ENCODE data around the gene FAT4.

Gene FAT4, protein sequence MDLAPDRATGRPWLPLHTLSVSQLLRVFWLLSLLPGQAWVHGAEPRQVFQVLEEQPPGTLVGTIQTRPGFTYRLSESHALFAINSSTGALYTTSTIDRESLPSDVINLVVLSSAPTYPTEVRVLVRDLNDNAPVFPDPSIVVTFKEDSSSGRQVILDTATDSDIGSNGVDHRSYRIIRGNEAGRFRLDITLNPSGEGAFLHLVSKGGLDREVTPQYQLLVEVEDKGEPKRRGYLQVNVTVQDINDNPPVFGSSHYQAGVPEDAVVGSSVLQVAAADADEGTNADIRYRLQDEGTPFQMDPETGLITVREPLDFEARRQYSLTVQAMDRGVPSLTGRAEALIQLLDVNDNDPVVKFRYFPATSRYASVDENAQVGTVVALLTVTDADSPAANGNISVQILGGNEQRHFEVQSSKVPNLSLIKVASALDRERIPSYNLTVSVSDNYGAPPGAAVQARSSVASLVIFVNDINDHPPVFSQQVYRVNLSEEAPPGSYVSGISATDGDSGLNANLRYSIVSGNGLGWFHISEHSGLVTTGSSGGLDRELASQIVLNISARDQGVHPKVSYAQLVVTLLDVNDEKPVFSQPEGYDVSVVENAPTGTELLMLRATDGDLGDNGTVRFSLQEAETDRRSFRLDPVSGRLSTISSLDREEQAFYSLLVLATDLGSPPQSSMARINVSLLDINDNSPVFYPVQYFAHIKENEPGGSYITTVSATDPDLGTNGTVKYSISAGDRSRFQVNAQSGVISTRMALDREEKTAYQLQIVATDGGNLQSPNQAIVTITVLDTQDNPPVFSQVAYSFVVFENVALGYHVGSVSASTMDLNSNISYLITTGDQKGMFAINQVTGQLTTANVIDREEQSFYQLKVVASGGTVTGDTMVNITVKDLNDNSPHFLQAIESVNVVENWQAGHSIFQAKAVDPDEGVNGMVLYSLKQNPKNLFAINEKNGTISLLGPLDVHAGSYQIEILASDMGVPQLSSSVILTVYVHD (N-terminal part only)

DNA sequence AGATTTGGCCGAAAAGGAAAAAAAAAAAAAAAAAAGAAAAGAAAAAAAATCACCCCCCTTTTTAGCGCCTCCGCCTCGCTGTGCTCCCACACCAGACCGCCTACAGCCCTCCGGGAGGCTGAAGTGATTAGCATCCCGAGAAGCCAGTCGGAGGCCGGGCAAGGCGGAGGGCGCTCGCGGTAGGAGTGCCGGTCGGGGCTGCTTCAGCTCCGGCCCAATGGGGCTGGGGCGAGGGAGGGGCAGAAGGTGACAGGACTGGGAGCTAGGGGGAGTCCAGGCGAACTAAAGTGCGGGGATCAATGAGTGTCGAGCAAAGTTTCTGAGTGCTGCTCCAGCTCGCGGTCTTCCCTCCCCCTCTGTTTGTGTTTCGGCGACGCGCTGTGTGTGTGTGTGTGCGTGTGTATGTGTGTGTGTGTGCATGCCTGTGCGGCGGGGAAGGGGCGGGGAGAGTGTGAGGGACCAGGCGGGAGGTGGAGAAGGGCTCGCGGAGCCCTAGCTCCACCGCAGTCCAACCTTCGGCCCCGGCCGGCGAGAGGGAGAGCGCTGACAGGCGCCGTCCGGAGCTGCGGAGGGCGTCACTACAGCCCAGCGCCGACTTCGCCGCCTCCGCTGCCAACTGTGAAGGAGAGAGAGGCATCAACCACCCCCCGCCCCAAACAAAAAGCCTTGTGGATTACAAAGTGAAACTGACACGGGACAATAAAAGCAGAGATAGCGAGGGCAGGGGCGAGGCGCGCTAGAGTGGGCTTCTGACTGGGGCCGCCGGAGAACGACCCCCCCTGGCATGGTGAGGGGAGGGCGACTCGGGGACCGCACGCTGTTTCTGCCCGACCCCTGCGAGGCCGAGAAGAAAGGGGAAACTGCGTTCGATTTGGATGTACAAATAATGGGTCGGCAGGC lies at the start of gene FAT4:
FAT4 (plus strand) TSS at position 280 of the 900 bp plus-strand sequence. CDS start 1,457 bp downstream, outside the sequence.
- DNase-seq (ENCODE audit: low read depth) = no peak

DNA sequence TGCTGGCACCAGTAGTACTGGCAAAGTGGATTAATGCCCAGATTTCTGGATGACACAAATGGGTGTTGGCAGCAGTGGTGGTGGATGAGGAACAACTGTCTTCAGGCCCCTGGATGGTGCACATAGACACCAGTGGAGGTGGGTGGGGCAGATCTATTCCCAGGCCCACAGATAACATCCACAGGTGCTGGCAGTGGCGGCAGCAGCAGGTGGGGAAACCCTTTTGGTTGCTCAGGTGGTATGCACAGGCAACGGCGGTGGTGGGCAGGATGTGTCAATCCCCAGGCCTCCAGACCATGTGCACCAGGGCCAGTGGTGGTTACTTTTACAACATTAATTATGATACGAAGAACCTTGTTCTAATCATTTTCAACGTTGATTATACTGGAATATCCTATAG lies 48.9 kb upstream of the FAT4 start:
- DNase-seq (ENCODE audit: low read depth) = no peak

DNA sequence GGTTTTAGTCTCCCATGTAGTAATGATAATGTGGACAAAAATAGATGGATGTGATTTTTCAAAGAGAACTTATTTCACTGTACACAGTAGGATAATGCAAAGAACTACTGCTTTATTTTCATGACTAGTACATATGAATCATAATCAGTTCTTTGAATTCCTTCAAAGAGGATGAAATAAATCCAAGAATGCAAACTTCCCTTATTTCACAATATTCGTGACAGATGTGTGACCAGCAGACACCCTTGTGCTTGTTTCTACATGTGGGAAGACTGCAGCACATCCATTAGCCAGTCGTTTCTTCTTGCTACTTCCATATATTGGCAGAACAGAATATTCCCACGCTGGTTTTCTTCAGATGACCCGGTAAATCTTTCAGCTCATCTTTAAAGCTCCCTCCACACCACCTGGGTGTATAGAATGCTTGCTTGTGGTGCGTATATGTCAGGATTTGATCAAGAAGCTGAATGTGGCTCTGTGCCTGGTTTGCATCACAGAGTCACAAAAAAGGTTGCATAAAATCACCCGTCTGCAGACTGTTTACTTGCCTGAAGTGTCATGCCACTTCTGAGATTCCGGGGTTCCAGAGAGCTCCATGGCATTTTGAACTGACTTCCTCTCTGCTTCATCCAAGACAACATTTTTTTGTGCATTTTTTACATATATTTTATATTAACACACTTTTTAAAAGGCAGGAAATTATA lies 47.7 kb upstream of the FAT4 start:
- DNase-seq (ENCODE audit: low read depth) = no peak

DNA sequence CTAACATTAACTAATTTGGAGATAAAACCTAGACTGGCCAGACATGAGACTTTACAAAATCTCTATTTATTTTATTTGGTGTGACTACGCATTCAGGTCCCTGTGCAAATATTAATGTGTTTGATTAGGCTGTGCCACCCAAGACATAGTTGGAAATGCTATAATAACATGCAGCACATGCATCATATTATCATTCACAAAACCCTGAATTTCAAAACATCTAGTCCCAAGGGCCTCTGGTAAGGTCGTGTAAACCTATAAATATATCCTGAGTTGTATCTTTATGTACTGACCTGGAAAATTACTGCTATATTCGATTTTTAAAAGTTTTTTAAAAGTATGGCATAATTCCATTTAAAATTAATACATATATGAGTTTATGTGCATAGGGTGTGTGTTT lies 47.1 kb upstream of the FAT4 start:
- DNase-seq (ENCODE audit: low read depth) = no peak

DNA sequence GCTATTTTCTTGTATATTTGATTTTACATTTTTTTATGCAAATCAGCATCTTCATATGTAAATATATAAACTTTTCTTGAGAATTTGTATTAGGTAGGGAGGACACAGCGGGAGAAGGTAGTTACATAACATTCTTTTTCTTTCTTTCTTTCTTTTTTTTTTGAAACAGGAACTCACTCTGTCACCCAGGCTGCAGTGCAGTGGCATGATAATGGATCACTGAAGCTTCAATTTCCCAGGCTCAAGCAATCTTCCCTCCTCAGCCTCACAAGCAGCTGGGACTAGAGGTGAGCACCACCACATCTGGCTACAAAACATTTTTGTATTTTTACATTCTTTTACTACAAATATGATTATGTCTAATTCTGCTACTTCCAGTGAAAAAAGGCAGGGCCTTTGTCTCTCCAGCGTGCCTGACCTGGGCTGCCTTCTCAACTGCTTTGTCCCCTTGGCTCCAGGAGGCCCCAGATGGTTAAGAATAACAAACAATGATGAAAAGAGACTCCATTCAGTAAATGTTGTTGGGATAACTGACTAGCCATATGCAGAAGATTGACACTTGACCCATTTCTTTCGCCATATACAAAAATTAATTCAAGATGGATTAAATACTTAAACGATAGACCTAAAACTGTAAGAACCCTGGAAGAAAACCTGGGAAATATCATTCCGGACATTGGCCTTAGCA lies 46.5 kb upstream of the FAT4 start:
- DNase-seq (ENCODE audit: low read depth) = no peak

DNA sequence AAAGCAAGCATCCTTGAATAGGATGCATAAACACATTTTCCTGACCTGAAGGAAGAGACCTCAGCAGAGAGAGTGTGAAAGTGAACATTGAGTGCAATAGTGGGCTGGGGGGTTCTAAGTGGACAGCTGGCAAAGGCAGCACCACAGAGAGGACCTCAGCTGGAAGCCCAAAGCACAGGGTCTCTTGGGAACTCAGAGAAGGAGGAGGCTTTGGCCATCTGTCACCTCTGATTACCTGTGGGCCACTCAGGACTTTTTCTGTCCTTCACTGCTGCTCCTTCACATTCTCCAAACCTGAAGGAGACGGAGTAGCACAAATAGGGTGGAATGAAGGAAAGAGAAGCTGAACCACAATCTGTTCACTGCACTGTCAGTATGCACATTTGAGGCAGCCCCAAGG lies 37.9 kb upstream of the FAT4 start:
- DNase-seq (ENCODE audit: low read depth) = no peak

DNA sequence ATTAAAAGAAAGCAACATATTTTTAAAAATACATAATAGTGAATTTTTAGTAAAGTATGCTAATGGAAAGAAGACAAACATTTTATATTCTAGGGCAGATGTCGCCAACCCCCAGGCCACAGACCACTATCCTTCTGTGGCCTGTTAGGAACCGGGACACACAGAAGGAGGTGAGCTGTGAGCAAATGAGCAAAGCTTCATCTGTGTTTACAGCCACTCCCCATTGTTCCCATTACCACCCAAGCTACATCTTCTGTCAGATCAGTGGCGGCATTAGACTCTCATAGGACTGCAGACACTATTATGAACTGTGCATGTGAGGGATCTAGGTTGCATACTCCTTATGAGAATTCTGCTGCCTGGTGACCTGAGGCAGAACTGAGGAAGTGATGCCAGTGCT lies 37.0 kb upstream of the FAT4 start:
- DNase-seq (ENCODE audit: low read depth) = no peak

DNA sequence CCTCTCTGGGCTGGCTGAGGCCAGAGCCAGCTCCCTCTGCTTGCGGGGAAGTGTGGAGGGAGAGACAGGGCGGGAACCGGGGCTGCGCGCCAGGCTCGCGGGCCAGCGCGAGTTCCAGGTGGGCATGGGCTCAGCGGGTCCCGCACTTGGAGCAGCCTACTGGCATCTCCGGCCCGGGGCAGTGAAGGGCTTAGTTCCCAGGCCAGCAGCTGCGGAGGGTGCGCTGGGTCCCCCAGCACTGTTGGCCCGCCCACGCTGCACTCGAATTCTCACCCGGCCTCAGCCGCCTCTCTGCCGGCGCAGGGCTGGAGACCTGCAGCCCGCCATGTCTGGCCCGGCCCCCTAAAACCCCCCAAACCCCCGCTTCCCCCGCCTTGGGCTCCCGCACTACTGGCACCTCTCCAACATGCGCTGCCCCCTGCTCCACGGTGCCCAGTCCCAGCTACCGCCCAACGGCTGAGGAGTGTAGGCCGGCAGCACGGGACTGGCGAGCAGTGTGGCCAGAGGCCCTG lies 33.8 kb upstream of the FAT4 start:
- DNase-seq (ENCODE audit: low read depth) = no peak

DNA sequence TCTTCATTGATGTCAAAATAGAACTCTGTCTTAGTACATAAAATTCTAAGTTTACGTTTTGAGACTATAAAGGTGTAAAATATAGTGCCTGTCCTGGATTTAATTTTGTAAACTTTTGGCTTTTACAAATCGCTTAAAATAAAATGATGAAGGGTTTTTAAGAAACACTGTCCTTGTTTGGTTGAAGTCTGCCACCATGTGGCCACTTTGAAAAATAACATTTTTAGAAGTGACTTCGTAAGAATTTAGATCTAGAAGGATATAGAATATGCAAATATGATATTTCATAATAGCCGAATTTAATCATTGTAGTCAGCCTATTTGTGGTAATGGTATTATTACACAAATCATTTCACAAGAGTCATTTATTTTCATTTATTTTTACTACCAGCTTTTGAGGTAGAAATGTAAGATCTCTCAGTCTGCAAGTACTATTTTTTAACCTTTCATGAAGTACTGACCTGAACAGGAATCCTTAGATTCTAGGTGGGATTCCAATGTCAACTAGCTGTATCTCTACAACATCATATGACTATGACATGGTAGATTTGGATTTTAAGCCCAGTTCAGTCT lies 31.0 kb upstream of the FAT4 start:
- DNase-seq (ENCODE audit: low read depth) = no peak

DNA sequence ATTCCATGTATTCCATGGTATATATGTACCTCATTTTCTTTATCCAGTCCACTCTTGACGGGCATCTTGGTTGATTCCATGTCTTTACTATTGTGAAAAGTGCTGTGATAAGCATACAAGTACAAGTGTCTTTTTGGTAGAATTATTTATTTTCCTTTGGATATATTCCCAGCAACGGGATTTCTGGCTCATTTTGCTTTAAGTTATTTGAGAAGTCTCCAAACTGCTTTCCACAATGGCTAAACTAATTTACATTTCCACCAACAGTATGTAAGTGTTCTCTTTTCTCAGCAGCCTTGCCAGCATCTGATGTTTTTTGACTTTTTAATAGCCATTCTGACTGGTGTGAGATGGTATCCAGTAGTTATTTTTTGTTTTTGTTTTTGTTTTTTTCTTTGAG lies 17.6 kb upstream of the FAT4 start:
- no peak for DNase-seq (ENCODE audit: low read depth)

DNA sequence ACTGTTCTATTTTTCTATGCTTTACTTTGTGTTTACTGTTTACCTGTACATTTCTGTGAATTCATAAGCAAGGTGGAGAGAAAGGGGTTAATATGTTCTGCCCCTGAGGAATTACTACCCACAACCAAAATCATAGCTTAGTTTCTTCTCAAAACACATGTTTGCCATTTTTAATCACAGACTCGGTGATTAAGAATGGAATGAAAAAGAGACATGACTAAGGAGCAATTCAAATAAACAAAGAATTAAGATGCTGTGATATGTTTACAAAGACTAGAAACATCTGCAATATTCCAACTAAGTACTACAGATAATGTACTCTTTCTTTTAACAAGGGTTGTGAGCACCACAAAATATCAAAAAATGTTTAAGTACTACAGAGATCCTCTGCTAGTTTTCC lies 11.7 kb upstream of the FAT4 start:
- no peak for DNase-seq (ENCODE audit: low read depth)

DNA sequence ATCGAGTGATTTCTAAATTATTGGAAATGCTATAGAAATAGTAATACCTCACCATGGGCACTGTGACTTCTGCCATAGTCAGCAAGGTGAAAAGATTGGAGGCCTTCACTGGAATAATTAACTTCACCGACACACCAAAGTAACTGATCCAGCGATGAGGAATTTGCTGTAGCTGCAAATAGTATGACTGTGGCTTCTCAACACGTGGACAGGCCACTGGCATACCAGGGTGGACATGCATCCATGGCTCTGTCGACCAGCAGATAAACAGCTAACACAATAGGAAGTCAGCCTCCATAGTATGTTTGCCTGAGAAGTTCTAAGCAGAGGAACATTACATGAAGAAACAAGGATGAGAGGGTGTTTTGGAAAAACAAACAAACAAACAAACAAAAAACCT lies 10.9 kb upstream of the FAT4 start:
- DNase-seq (ENCODE audit: low read depth) = no peak

DNA sequence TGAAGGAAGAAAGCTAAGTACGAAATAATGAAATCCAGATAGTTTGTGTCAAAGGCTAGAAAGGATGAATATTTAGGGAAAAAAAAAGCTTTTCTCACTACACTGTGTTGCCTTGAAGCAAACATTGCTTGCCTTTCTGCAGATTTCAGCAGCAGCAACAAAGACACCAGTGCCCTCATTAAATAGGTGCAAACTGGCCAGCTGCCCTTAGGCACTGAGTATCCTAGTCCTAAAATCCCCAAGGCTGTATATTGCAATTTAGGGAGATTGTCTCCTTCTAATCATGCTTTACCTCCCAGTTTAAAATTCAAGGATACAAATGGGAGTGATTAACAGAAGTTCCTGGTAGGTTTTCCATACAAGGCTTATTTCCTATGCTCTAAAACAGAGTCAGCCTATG lies 8.6 kb upstream of the FAT4 start:
- no peak for DNase-seq (ENCODE audit: low read depth)

DNA sequence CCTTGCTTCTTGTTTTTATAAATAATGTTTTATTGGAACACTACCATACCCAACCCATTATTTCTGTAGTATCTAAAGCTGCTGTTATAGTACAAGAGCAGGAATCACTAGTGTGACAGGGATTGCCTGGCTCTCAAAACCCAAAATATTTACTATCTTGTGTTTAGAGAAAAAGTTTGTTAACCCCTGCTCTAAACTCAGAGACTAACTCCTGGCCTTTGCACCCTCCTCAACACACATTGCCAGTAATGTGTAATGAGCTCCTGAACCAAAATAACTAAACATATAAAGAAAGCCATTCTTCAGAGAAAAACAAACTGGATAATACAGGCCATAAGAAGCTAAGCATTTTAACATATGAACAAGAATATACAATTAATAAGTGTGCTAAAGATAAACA lies 8.2 kb upstream of the FAT4 start:
- DNase-seq (ENCODE audit: low read depth) = no peak

DNA sequence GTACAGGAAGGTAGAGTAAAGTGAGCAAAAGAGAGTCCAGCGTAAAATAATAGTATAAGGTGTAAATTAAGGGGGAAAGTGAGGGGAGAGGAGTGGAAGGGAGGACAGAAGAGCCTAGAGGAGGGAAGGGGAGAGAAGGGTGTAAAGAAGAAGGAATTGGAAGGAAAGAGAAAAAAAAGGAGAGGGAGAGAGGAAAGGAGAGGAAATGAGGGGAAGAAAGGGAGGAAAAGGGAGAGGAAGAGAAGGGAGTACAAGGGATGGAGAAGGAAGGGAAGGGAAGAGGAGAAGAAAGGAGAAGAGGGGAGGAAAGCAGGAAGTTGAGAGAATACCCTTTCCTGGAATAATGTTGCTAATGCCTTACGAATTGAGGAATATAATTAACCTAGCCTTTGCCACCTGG lies 3.3 kb upstream of the FAT4 start:
- no peak for DNase-seq (ENCODE audit: low read depth)

DNA sequence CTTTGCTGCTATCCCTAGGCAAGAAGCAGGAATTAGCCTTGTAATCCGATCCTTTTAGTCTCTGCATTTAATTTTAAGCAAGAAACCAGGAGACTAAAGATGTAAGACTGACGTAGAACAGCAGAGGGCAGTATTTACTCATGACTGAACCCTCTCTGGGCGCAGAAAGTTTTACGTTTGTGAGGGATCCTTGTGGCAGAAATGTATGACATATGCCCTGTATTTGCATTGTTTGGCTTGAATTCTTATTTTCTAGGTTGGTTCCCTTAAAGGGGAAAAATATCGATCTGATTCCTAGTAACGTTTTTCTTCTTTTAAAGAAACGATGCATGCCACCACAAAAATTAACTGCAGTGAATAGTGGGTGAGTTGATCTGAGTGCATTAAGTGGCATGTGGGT lies 1.3 kb upstream of the FAT4 start:
- DNase-seq (ENCODE audit: low read depth) = no peak

DNA sequence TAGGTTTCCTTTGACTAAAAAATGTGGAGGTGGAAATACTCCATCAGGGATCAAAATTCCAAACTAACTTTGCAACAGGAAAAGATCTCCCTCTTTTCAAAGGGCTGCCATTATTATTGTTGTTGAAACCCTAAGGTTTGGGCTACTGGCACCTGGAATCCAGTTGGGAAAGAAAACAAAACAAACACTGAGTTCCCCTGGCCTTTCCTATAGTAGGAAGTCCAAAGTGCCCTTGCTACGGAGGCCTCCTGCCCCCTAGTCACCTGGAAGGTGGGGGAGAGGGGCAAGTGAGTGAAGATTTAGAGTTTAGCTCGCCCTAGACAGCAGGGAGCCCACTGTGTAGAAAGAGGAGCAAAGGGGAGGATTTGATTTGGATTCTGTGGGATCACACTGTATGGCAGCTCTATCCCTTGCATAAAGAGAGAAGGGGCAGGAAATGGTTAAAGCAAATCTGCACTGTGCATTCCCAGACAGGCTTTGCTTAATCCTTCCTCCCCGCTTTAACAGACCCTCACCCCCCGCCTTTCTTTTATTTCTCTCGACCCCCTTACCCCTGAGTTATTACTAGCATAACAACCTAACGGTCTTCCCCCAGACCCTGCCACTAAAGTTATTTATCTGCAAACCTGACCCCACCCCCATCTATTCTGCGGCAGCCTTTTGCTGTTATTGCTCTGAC lies 627 bp upstream of the FAT4 start:
- no peak for DNase-seq (ENCODE audit: low read depth)

DNA sequence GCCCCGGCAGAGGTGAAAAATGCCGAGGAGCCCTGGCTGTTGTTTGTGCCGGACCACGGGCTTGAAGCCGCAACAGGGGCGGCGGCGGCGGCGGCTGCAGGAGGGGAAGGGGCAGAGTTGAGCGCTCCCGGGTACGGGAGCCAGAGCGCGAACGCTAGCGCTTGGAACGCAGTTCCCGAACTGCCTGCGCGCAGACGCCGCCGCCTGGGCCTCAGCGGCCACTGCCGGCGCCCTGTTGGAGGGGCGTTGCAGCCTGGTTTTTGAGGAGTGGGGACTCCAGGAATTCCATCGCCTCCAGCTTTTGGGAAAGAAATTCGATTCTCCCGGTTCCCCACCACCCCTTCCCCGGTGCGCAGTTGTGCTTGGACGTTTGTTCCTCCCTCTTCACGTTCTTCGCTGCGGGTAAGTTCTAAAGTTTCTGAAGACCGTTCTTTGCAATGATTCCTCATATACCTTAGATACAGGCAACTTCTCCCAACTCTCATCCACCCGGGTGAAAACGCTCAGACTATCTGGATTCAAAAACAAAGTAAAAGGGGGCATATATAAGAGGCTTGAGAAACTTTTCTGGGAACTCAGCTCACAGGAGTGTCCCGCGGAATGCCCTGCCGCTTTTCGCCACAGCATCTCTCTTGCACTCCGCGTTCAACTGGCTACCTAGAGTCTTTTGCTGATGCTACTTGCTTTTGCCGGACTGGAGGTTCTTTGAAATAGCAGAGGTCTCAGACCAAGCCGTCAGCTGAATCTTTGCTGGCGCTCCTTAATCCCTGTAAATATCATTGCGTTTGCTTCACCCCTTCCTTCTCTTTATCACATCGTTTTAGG lies 1.0 kb downstream of the FAT4 start:
- DNase-seq (ENCODE audit: low read depth) = no peak

DNA sequence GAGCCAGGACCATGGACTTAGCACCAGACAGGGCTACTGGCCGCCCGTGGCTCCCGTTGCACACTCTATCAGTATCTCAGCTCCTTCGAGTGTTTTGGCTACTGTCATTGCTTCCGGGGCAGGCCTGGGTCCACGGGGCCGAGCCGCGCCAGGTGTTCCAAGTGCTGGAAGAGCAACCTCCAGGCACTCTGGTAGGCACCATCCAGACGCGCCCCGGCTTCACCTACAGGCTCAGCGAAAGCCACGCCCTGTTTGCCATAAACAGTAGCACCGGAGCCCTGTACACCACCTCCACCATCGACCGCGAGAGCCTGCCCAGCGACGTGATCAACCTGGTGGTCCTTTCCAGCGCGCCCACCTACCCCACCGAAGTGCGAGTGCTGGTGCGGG lies 1.6 kb downstream of the FAT4 start:
- DNase-seq (ENCODE audit: low read depth) = no peak

All from stimulated activated CD8-positive, alpha-beta memory T cell treated with anti-CD3 and anti-CD28 coated beads, Interleukin-15, amount 100 ng/mL, for 1 hour (primary cell).